MM.1S (cell line): ENCODE measurements around the gene SPEG.

Experiments used
- DNase-seq: peaks from one replicate; pipeline ENCODE4 v3.0.0-alpha.2; 2015
- H2AFZ ChIP-seq: fragments of 300-600 bp; sonication (generic); 2 replicates; pipeline ENCODE4 v1.6.0; 2016; ENCODE audit warnings: antibody characterized with exemption, low read length
- H3F3A ChIP-seq: fragments of 300-600 bp; sonication (generic); 2 replicates; pipeline ENCODE4 v1.6.1; 2016; ENCODE audit warnings: mild to moderate bottlenecking, antibody characterized with exemption, low read length, moderate library complexity, mixed read lengths; ENCODE audit not compliant: insufficient read depth
- H3K27ac ChIP-seq: fragments of 300-600 bp; sonication (generic); 2 replicates; pipeline ENCODE4 v1.5.1; 2016; ENCODE audit warnings: mild to moderate bottlenecking, low read length
- H3K27me3 ChIP-seq: fragments of 300-600 bp; sonication (generic); replicated peaks from 2 replicates; pipeline ENCODE4 v1.6.0; 2016; ENCODE audit warnings: low read length; ENCODE audit not compliant: insufficient read depth
- H3K36me3 ChIP-seq: fragments of 300-600 bp; sonication (generic); replicated peaks from 2 replicates; pipeline ENCODE4 v1.6.1; 2016; ENCODE audit warnings: mild to moderate bottlenecking, low read length, mixed read lengths; ENCODE audit not compliant: insufficient read depth
- H3K4me1 ChIP-seq: fragments of 300-600 bp; sonication (generic); 2 replicates; pipeline ENCODE4 v1.6.1; 2016; ENCODE audit warnings: low read length, mixed read lengths
- H3K4me2 ChIP-seq: fragments of 300-600 bp; sonication (generic); 2 replicates; pipeline ENCODE4 v1.6.0; 2016; ENCODE audit warnings: low read depth, low read length
- H3K4me3 ChIP-seq: fragments of 300-600 bp; sonication (generic); 2 replicates; pipeline ENCODE4 v1.5.1; 2016; ENCODE audit warnings: low read length, mixed read lengths
- H3K79me2 ChIP-seq: fragments of 300-600 bp; sonication (generic); 2 replicates; pipeline ENCODE4 v1.6.1; 2016; ENCODE audit warnings: mixed run types, low read length, mixed read lengths
- H3K9ac ChIP-seq: fragments of 300-600 bp; sonication (generic); 2 replicates; pipeline ENCODE4 v1.6.1; 2016; ENCODE audit warnings: low read length, mixed read lengths
- H3K9me2 ChIP-seq: fragments of 300-600 bp; sonication (generic); replicated peaks from 2 replicates; pipeline ENCODE4 v1.6.1; 2016; ENCODE audit warnings: mild to moderate bottlenecking, low read length, mixed read lengths; ENCODE audit not compliant: insufficient read depth
- H3K9me3 ChIP-seq: fragments of 300-600 bp; sonication (generic); replicated peaks from 2 replicates; pipeline ENCODE4 v1.6.1; 2016; ENCODE audit warnings: mild to moderate bottlenecking, low read length, mixed read lengths; ENCODE audit not compliant: insufficient read depth
- H4K20me1 ChIP-seq: fragments of 300-600 bp; sonication (generic); 2 replicates; pipeline ENCODE4 v1.6.1; 2016; ENCODE audit warnings: mild to moderate bottlenecking, low read length, moderate library complexity, mixed read lengths; ENCODE audit not compliant: insufficient read depth
- CTCF ChIP-seq: fragments of 300-600 bp; sonication (generic); IDR thresholded peaks from 2 replicates; pipeline ENCODE4 v1.5.1; 2016; ENCODE audit warnings: antibody characterized with exemption, low read length, mixed read lengths
- EZH2 ChIP-seq: fragments of 300-600 bp; sonication (generic); optimal IDR thresholded peaks from 2 replicates; pipeline ENCODE3; 2017; ENCODE audit warnings: low read depth, mild to moderate bottlenecking, antibody characterized with exemption, low read length, mixed read lengths
- EZH2phosphoT487 ChIP-seq: fragments of 300-600 bp; sonication (generic); IDR thresholded peaks from 2 replicates; pipeline ENCODE4 v1.6.1; 2018; ENCODE audit warnings: antibody characterized with exemption, low read length

SPEG gene

GRCh38 chr2:219473511-219473910 is 38.9 kb downstream of the SPEG start:
- no peak overlapping the region for H3K27ac ChIP-seq
- H4K20me1 ChIP-seq, result no peaks in the 10 kb centered on the region
- H2AFZ ChIP-seq, result no peak overlapping the region
- no peaks in the 10 kb centered on the region for H3K9me2 ChIP-seq
- peaks cover 88% of the 10 kb centered on the region for H3K27me3 ChIP-seq
- TF ChIP-seq EZH2phosphoT487 (no peak), EZH2 (no peak), CTCF (no peak)
- H3K4me3 ChIP-seq, result no peak overlapping the region
- no peaks in the 10 kb centered on the region for H3K36me3 ChIP-seq
- no peaks in the 10 kb centered on the region for H3F3A ChIP-seq
- no peaks in the 10 kb centered on the region for H3K79me2 ChIP-seq
- no peaks in the 10 kb centered on the region for H3K4me1 ChIP-seq
- DNase-seq, result no peak
- H3K9me3 ChIP-seq, result no peaks in the 10 kb centered on the region
- no peak overlapping the region for H3K9ac ChIP-seq
- no peak overlapping the region for H3K4me2 ChIP-seq

GRCh38 chr2:219474285-219475060 is 39.8 kb downstream of the SPEG start:
- no peaks in the 10 kb centered on the region for H3F3A ChIP-seq

GRCh38 chr2:219475278-219475677 is 40.6 kb downstream of the SPEG start:
- Histone ChIP-seq H3K9ac (no peak overlapping the region), H3K9me3 (no peaks in the 10 kb centered on the region), H3K9me2 (no peaks in the 10 kb centered on the region), H4K20me1 (no peaks in the 10 kb centered on the region), H3K4me3 (no peak overlapping the region), H3K79me2 (no peaks in the 10 kb centered on the region), H3K4me1 (no peaks in the 10 kb centered on the region), H3K27me3 (peaks cover 88% of the 10 kb centered on the region), H3K4me2 (no peak overlapping the region), H3F3A (no peaks in the 10 kb centered on the region), H2AFZ (no peak overlapping the region), H3K27ac (no peak overlapping the region), H3K36me3 (no peaks in the 10 kb centered on the region)
- no peak for DNase-seq
- TF ChIP-seq EZH2, result no peak
- TF ChIP-seq CTCF, result no peak
- TF ChIP-seq EZH2phosphoT487, result no peak

More at GRCh38 chr2:219474285-219475060, 39.8 kb downstream of the SPEG start:
- no peak for TF ChIP-seq EZH2
- no peak for TF ChIP-seq CTCF
- TF ChIP-seq EZH2phosphoT487, result no peak
- H2AFZ ChIP-seq, result no peak overlapping the region
- no peak for DNase-seq
- H3K4me1 ChIP-seq, result no peaks in the 10 kb centered on the region
- H3K27ac ChIP-seq, result no peak overlapping the region
- no peaks in the 10 kb centered on the region for H4K20me1 ChIP-seq
- no peaks in the 10 kb centered on the region for H3K9me3 ChIP-seq
- peaks cover 88% of the 10 kb centered on the region for H3K27me3 ChIP-seq
- H3K9ac ChIP-seq, result no peak overlapping the region
- no peak overlapping the region for H3K4me3 ChIP-seq
- H3K9me2 ChIP-seq, result no peaks in the 10 kb centered on the region
- no peaks in the 10 kb centered on the region for H3K79me2 ChIP-seq
- H3K36me3 ChIP-seq, result no peaks in the 10 kb centered on the region
- H3K4me2 ChIP-seq, result no peak overlapping the region
